Measurements from ENCODE around the gene ENG. TPM values are rescaled to one million over a fixed set of nuclear protein-coding genes. Genes with fewer than 3 reads are reported as not detected.
A peak's percentile ranks its signal among the peaks of the same experiment; 100 is the strongest.

ENG gene
- total and polyA plus RNA-seq, 2 of the 4 experiments (the other 2 are of a cell fraction): 3.6 to 83.3 TPM

GRCh38 chr9:127796225-127796813, 58.1 kb downstream of the ENG start:
- Histone ChIP-seq H3K56ac (ENCODE audit: extremely low read depth, insufficient read depth, low read length) (no peak overlapping the region), H2AK5ac (ENCODE audit: low read depth, low read length) (no peak overlapping the region), H3K79me1 (ENCODE audit: low read depth in 1 of 2, low read length in 2 of 2) (peaks cover 6 to 34% of the 10 kb centered on the region in 2 experiments; a peak in 2 of 4 replicates), H4K5ac (ENCODE audit: low read depth, low read length) (no peak overlapping the region), H4K20me1 (ENCODE audit: insufficient read depth, low read length) (peaks cover 28% of the 10 kb centered on the region), H3K4ac (ENCODE audit: low read depth, low read length) (no peak overlapping the region), H2BK120ac (ENCODE audit: low read depth, low read length) (no peak overlapping the region), H3K23ac (ENCODE audit: low read depth, low read length) (peak overlapping the region; percentile 29; the same call in 1 of the 2 replicates), H2BK5ac (ENCODE audit: low read depth, low read length, poor library complexity, severe bottlenecking) (no peak overlapping the region), H2AK9ac (replicated peaks; ENCODE audit: low read depth, low read length, poor library complexity) (no peak overlapping the region), H3K18ac (ENCODE audit: low read depth, low read length) (no peak overlapping the region), H3K36me3 (ENCODE audit: control insufficient read depth, insufficient read depth, low read length) (peaks cover 12% of the 10 kb centered on the region), H2BK15ac (ENCODE audit: low read depth, low read length) (no peak overlapping the region), H3K4me2 (ENCODE audit: low read depth, low read length) (no peak overlapping the region), H3K27me3 (ENCODE audit: control insufficient read depth, insufficient read depth, low read length) (no peaks in the 10 kb centered on the region), H2AFZ (replicated peaks; ENCODE audit: low read length, poor library complexity) (no peak overlapping the region), H3K4me1 (ENCODE audit: control insufficient read depth, insufficient read depth, low read length) (peaks cover 16% of the 10 kb centered on the region), H3K9me3 (ENCODE audit: control insufficient read depth, insufficient read depth, low read length) (no peaks in the 10 kb centered on the region), H3K9ac (ENCODE audit: low read depth, low read length) (no peak overlapping the region), H4K91ac (ENCODE audit: insufficient read depth, low read depth, low read length) (no peak overlapping the region), H4K8ac (ENCODE audit: low read depth in 2 of 2, low read length in 2 of 2) (no peak overlapping the region), H3K14ac (replicated peaks; ENCODE audit: low read depth, low read length) (no peak overlapping the region), H3K4me3 (ENCODE audit: insufficient read depth, low read depth, low read length) (no peak overlapping the region), H3K9me1 (ENCODE audit: insufficient read depth, low read length) (peaks cover 19% of the 10 kb centered on the region), H2BK20ac (ENCODE audit: low read depth, low read length) (no peak overlapping the region), H3K27ac (ENCODE audit: insufficient read depth, low read length) (no peak overlapping the region)
- DNase-seq (peak; percentile 38), ATAC-seq (ENCODE audit: low read depth) (peak; percentile 18)
- intact Hi-C loops (cut with micrococcal nuclease) (no loop called here), in situ Hi-C loops (cut with MboI; ENCODE audit: low sequenced_read_pairs) (no loop called here), dilution Hi-C loops (cut with HindIII; ENCODE audit: low sequenced_read_pairs, unreplicated experiment) (no loop called here)
- ChIA-PET POLR2A (ENCODE audit: unreplicated experiment) (interaction anchor here (0.6 kb wide), 2 partner anchors 57 to 74 kb away, joined by 3 read pairs; no protein-coding TSS in a partner anchor), CTCF (no interaction called here)
- no TSS peak for BruUV-seq (replicated peaks)
- TF ChIP-seq CTCF (conservative IDR thresholded peaks at IDR 0.05; ENCODE audit: low read depth, low read length) (no peak), MAZ (IDR thresholded peaks at IDR 0.05; ENCODE audit: borderline replicate concordance, low read depth, low read length) (no peak), NFE2L2 (IDR thresholded peaks at IDR 0.05; ENCODE audit: low read depth, low read length) (no peak), SMC3 (IDR thresholded peaks at IDR 0.05; ENCODE audit: low read depth, low read length) (no peak), BHLHE40 (IDR thresholded peaks at IDR 0.05; ENCODE audit: low read depth, low read length) (no peak), CHD1 (IDR thresholded peaks at IDR 0.05; ENCODE audit: low read depth, low read length) (no peak), RAD21 (IDR thresholded peaks at IDR 0.05; ENCODE audit: low read length) (no peak), MXI1 (IDR thresholded peaks at IDR 0.05; ENCODE audit: borderline replicate concordance, low read depth, low read length) (no peak), RCOR1 (IDR thresholded peaks at IDR 0.05; ENCODE audit: insufficient replicate concordance, low read length) (no peak), MAFK (IDR thresholded peaks at IDR 0.05; ENCODE audit: low read depth, low read length) (no peak), POLR2A (IDR thresholded peaks at IDR 0.05; ENCODE audit: low read depth, low read length) (no peak), CEBPB (IDR thresholded peaks at IDR 0.05; ENCODE audit: low read depth, low read length) (no peak), RFX5 (IDR thresholded peaks at IDR 0.05; ENCODE audit: low read depth, low read length) (no peak), FOS (IDR thresholded peaks at IDR 0.05; ENCODE audit: low read depth, low read length) (no peak)
- TF ChIP-seq, protein P1, sequence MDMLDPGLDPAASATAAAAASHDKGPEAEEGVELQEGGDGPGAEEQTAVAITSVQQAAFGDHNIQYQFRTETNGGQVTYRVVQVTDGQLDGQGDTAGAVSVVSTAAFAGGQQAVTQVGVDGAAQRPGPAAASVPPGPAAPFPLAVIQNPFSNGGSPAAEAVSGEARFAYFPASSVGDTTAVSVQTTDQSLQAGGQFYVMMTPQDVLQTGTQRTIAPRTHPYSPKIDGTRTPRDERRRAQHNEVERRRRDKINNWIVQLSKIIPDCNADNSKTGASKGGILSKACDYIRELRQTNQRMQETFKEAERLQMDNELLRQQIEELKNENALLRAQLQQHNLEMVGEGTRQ (IDR thresholded peaks at IDR 0.05; ENCODE audit: low read depth, low read length): no peak
- 80% methylated on average over 1 of the region's 8 CpGs; no CpG with 5 or more reads in 1 of the 2 experiments for WGBS, 2 experiments (ENCODE audit: extremely low coverage in 2 of 2, insufficient read length in 1 of 2)
